ENCODE data around the gene NSFL1C.

DNA sequence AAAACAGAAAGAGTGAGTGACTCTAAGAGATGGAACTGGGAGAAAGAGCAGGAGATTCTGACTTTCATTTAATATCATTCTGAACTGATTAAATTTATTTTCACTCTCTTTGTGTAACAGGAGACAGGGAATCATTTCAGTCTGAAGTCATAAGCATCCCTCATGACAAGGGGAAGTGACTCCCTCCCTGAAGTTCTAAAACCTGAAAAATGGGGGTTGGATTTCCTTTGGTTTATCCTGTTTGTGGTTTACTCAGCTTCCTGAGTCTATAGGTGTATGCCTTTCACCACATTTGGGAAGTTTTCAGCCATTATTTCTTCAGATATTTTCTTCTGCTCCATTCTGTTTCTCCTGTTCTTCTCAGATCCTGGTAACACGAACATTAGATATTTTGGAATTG is 70.4 kb downstream of the NSFL1C start:
- TF ChIP-seq, protein P1, sequence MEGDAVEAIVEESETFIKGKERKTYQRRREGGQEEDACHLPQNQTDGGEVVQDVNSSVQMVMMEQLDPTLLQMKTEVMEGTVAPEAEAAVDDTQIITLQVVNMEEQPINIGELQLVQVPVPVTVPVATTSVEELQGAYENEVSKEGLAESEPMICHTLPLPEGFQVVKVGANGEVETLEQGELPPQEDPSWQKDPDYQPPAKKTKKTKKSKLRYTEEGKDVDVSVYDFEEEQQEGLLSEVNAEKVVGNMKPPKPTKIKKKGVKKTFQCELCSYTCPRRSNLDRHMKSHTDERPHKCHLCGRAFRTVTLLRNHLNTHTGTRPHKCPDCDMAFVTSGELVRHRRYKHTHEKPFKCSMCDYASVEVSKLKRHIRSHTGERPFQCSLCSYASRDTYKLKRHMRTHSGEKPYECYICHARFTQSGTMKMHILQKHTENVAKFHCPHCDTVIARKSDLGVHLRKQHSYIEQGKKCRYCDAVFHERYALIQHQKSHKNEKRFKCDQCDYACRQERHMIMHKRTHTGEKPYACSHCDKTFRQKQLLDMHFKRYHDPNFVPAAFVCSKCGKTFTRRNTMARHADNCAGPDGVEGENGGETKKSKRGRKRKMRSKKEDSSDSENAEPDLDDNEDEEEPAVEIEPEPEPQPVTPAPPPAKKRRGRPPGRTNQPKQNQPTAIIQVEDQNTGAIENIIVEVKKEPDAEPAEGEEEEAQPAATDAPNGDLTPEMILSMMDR (IDR thresholded peaks at IDR 0.05) = no peak
- no peak for TF ChIP-seq JUN (IDR thresholded peaks at IDR 0.05)
- TF ChIP-seq RAD21 (conservative IDR thresholded peaks at IDR 0.05 in 1 of 2, IDR thresholded peaks at IDR 0.05 in 1 of 2) = no peak
- TF ChIP-seq, protein P2, sequence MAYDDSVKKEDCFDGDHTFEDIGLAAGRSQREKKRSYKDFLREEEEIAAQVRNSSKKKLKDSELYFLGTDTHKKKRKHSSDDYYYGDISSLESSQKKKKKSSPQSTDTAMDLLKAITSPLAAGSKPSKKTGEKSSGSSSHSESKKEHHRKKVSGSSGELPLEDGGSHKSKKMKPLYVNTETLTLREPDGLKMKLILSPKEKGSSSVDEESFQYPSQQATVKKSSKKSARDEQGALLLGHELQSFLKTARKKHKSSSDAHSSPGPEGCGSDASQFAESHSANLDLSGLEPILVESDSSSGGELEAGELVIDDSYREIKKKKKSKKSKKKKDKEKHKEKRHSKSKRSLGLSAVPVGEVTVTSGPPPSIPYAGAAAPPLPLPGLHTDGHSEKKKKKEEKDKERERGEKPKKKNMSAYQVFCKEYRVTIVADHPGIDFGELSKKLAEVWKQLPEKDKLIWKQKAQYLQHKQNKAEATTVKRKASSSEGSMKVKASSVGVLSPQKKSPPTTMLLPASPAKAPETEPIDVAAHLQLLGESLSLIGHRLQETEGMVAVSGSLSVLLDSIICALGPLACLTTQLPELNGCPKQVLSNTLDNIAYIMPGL (CRISPR knock-in tag; IDR thresholded peaks at IDR 0.05; ENCODE audit: borderline replicate concordance) = no peak
- TF ChIP-seq BHLHE40 (IDR thresholded peaks at IDR 0.05; ENCODE audit: low read depth, low read length) = no peak
- TF ChIP-seq CHD2 (IDR thresholded peaks at IDR 0.05; ENCODE audit: low read length, partially characterized antibody) = no peak
- TF ChIP-seq, protein P3, sequence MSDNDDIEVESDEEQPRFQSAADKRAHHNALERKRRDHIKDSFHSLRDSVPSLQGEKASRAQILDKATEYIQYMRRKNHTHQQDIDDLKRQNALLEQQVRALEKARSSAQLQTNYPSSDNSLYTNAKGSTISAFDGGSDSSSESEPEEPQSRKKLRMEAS (IDR thresholded peaks at IDR 0.05) = no peak
- TF ChIP-seq, protein P4, sequence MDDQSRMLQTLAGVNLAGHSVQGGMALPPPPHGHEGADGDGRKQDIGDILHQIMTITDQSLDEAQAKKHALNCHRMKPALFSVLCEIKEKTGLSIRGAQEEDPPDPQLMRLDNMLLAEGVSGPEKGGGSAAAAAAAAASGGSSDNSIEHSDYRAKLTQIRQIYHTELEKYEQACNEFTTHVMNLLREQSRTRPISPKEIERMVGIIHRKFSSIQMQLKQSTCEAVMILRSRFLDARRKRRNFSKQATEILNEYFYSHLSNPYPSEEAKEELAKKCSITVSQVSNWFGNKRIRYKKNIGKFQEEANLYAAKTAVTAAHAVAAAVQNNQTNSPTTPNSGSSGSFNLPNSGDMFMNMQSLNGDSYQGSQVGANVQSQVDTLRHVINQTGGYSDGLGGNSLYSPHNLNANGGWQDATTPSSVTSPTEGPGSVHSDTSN (IDR thresholded peaks at IDR 0.05) = no peak
- no peak for TF ChIP-seq MAFK (IDR thresholded peaks at IDR 0.05; ENCODE audit: partially characterized antibody)
- no peak for TF ChIP-seq POLR2A (IDR thresholded peaks at IDR 0.05; ENCODE audit: low read length)
- TF ChIP-seq MYC (IDR thresholded peaks at IDR 0.05; ENCODE audit: borderline replicate concordance, low read length) = no peak

Measured in A549 (cell line).